Measurements from ENCODE around the gene CDH3. TPM values are rescaled to one million over a fixed set of nuclear protein-coding genes. Genes with fewer than 3 reads are reported as not detected.

Gene CDH3
- total and polyA plus RNA-seq, 2 donors (not counting 1 experiment from before 2014, with no cell fraction given), result 0.17 to 0.24 TPM

- H3K9me3 ChIP-seq (ENCODE audit: control extremely low read depth in 1 of 3, control insufficient read depth in 2 of 3, insufficient read depth in 1 of 3, low read length in 2 of 3), result no peaks in the 10 kb centered on the region
- no peaks in the 10 kb centered on the region for H3K36me3 ChIP-seq (replicated peaks in 1 of 2; ENCODE audit: control extremely low read depth in 1 of 2, control insufficient read depth in 1 of 2, extremely low read depth in 1 of 2, insufficient read depth in 2 of 2, low read length in 1 of 2)
- H3K27me3 Mint-ChIP-seq, result peaks cover 17% of the 10 kb centered on the region
- no peak overlapping the region for H3K9ac ChIP-seq (ENCODE audit: low read length)
- no peak overlapping the region for H3K27ac Mint-ChIP-seq
- intact Hi-C loops (cut with micrococcal nuclease), result no loop called here
- H3K27ac ChIP-seq (ENCODE audit: low read length in 2 of 2), result no peak overlapping the region
- H3K79me2 ChIP-seq (ENCODE audit: control insufficient read depth, insufficient read depth, low read length), result no peaks in the 10 kb centered on the region
- H3K4me2 ChIP-seq (replicated peaks; ENCODE audit: low read depth, low read length, poor library complexity, severe bottlenecking), result no peak overlapping the region
- POLR2A ChIA-PET, result no interaction called here
- ATAC-seq (ENCODE audit: low read depth) (no peak), DNase-seq (no peak)
- H4K20me1 ChIP-seq (ENCODE audit: control insufficient read depth, insufficient read depth, low read length, poor library complexity, severe bottlenecking), result no peaks in the 10 kb centered on the region
- H3K4me3 ChIP-seq (ENCODE audit: control extremely low read depth in 1 of 5, extremely low read depth in 1 of 5, insufficient read depth in 1 of 5, low read depth in 2 of 5, low read length in 4 of 5), result no peak overlapping the region
- H3K4me3 Mint-ChIP-seq, result no peak overlapping the region
- no peaks in the 10 kb centered on the region for H3K9me3 Mint-ChIP-seq (ENCODE audit: insufficient read depth)
- 90% methylated on average over 20 of the region's 27 CpGs for WGBS (ENCODE audit: insufficient coverage)
- TF ChIP-seq CTCF (IDR thresholded peaks at IDR 0.05) (no peak), EZH2 (IDR thresholded peaks at IDR 0.05; ENCODE audit: borderline replicate concordance, insufficient read depth, low read depth, low read length, poor library complexity, severe bottlenecking) (no peak)
- CTCF ChIA-PET, result interaction anchor here (1.0 to 3.8 kb wide), 3 partner anchors 92 to 425 kb away, joined by 3 to 26 read pairs (median 7); partner anchors contain the start of gene UTP4
- peaks cover 0 to 4% (median 0%) of the 10 kb centered on the region in 4 experiments for H3K27me3 ChIP-seq (replicated peaks in 1 of 4; ENCODE audit: control extremely low read depth in 1 of 4, control insufficient read depth in 3 of 4, insufficient read depth in 4 of 4, low read length in 3 of 4)
- peaks cover 13% of the 10 kb centered on the region for H3K4me1 Mint-ChIP-seq
- H3K4me1 ChIP-seq (ENCODE audit: control insufficient read depth in 2 of 2, insufficient read depth in 2 of 2, low read length in 2 of 2), result peaks cover 6 to 9% of the 10 kb centered on the region in 2 donors
- no peak overlapping the region for H2AFZ ChIP-seq (ENCODE audit: insufficient read depth, low read depth, low read length, poor library complexity, severe bottlenecking)
Observed at GRCh38 chr16:68707340-68708152, 62.4 kb downstream of the CDH3 start.

GRCh38 chr16:68710211-68710610 is 65.1 kb downstream of the CDH3 start:
- H2AFZ ChIP-seq (ENCODE audit: insufficient read depth, low read depth, low read length, poor library complexity, severe bottlenecking), result no peak overlapping the region
- Mint-ChIP-seq H3K27me3 (peaks cover 13% of the 10 kb centered on the region), H3K9me3 (ENCODE audit: insufficient read depth) (no peaks in the 10 kb centered on the region), H3K4me1 (peaks cover 10% of the 10 kb centered on the region), H3K4me3 (no peak overlapping the region), H3K27ac (peak overlapping the region; percentile 20)
- no peak overlapping the region for H3K4me3 ChIP-seq (ENCODE audit: control extremely low read depth in 1 of 5, extremely low read depth in 1 of 5, insufficient read depth in 1 of 5, low read depth in 2 of 5, low read length in 4 of 5)
- H3K27me3 ChIP-seq (replicated peaks in 1 of 4; ENCODE audit: control extremely low read depth in 1 of 4, control insufficient read depth in 3 of 4, insufficient read depth in 4 of 4, low read length in 3 of 4), result peaks cover 0 to 4% (median 0%) of the 10 kb centered on the region in 4 experiments
- no peak for DNase-seq
- no peaks in the 10 kb centered on the region for H3K9me3 ChIP-seq (ENCODE audit: control extremely low read depth in 1 of 3, control insufficient read depth in 2 of 3, insufficient read depth in 1 of 3, low read length in 2 of 3)
- TF ChIP-seq EZH2 (IDR thresholded peaks at IDR 0.05; ENCODE audit: borderline replicate concordance, insufficient read depth, low read depth, low read length, poor library complexity, severe bottlenecking) (no peak), CTCF (IDR thresholded peaks at IDR 0.05) (no peak)
- H3K36me3 ChIP-seq (replicated peaks in 1 of 2; ENCODE audit: control extremely low read depth in 1 of 2, control insufficient read depth in 1 of 2, extremely low read depth in 1 of 2, insufficient read depth in 2 of 2, low read length in 1 of 2), result no peaks in the 10 kb centered on the region
- 100% methylated on average over 3 of the region's 5 CpGs for WGBS (ENCODE audit: insufficient coverage)
- H3K27ac ChIP-seq (ENCODE audit: low read length in 2 of 2), result no peak overlapping the region
- ChIA-PET CTCF (interaction anchor here (1.0 kb wide), 1 partner anchor 91 kb away, joined by 4 read pairs; no protein-coding TSS in a partner anchor), POLR2A (no interaction called here)
- ATAC-seq (ENCODE audit: low read depth), result no peak
- intact Hi-C loops (cut with micrococcal nuclease), result no loop called here
- H3K4me2 ChIP-seq (replicated peaks; ENCODE audit: low read depth, low read length, poor library complexity, severe bottlenecking), result no peak overlapping the region
- no peaks in the 10 kb centered on the region for H4K20me1 ChIP-seq (ENCODE audit: control insufficient read depth, insufficient read depth, low read length, poor library complexity, severe bottlenecking)
- H3K9ac ChIP-seq (ENCODE audit: low read length), result no peak overlapping the region
- H3K4me1 ChIP-seq (ENCODE audit: control insufficient read depth in 2 of 2, insufficient read depth in 2 of 2, low read length in 2 of 2), result peaks cover 6 to 9% of the 10 kb centered on the region in 2 donors
- H3K79me2 ChIP-seq (ENCODE audit: control insufficient read depth, insufficient read depth, low read length), result no peaks in the 10 kb centered on the region
